GM19025 (cell line): Measurements from ENCODE around the gene DHCR24.

Source experiments
- ATAC-seq: cut with Tn5 transposase; IDR thresholded peaks from one replicate; pipeline ENCODE4 v1.9.1; 2021; ENCODE audit warnings: mild to moderate bottlenecking, low read depth, moderate library complexity; ENCODE audit not compliant: unreplicated experiment

The DHCR24 gene

DNA sequence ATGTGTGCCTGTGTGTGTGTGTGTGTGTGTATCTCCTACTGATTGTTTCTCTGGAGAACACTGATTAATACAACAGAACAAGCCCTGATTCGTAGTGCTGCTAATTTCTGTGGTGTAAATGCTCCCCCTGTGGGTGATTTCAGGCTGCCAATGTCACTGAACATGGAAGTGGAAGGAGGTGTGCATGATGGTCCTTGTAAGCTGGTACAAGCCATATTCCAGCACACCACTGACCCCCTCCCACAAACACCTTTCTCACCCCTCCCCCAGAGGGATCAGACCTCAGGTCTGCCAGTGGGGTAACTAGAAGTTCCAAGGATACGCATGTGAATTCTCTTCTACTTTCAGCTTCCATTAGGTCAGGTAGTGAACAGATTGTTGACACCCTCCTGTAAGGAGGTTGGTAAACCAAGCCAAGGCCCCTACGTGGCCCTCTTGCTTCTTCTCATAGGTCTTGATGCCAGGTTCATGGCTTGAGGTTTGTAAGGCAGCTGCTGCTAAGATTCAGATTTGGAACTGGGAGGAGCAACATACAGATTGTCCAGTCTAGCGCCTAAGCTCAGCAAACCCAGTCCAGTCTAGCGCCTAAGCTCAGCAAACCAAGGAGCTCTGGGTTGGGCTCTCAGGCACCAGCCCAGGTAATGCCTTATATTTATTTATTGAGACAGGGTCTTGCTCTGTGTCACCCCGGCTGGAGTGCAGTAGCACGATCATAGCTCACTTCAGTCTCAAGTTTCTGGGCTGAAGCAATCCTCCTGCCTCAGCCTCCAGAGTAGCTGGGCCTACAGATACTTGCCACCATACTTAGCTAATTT, 38.7 kb downstream of the DHCR24 start:
- ATAC-seq: no peak

DNA sequence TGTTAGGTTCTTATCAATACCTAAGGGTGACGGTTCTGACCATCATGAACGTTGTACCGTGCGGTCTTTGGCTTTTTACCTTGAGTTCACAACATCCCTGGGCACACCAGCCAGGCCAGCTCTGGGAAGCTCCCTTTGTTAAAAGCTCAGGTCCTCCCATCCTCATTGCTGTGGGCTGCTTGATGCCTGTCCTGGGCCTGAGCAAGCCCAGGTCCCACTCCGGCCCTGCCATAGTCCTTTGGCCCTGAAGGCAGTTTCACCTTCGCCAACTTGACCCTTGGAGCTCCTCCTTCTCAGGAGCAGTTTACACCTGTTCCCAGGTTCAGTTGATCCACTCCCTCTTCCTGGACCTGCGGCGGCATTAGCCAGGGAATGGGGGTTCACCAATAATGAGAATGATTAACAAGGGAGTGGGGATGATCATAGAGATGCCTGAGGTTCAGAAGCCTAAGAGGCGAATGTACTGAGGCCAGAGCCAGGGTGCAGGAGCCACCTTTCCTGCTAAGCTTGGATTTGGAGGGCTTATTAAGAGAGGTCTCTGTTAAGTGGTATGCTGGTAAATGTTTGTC, 40.2 kb downstream of the DHCR24 start:
- no peak for ATAC-seq

DNA sequence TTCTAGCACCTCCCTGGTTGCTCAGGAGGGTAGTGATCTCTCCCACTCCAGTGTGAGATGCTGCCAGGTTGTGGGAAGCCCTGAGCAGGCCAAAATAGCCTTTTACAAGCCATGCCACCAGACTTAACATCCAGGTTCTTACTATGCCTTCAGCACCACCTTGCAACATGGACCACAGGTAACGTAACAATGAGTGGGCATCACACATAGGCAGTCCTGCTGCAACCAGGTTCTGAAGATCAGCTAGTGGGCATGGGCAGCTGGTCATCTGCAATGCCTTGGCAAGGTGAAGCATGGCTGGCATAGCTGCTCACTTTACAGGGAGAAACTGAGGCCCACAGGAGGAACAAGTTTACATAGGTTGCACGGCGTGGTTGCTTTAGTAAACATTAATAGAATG, 40.7 kb downstream of the DHCR24 start:
- ATAC-seq: no peak

DNA sequence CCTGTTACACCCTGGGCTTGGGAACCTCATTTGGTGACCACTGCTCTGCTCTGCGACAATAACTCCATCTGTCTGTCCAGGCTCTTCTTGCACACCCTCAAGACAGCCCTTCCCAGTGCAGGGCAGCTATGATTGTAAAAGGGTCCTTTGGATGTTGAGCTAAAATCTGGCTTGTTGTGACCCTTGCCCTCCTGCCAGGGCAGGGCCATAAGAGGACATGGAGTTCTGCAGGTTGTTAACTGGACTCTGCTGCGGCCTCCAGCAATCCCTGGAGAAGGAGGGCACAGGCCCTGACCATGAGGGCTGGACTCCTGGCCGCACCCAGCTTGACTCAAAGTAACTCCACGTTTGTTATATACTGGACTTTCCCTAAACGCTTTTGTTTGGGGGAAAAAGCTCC, 41.2 kb downstream of the DHCR24 start:
- no peak for ATAC-seq

DNA sequence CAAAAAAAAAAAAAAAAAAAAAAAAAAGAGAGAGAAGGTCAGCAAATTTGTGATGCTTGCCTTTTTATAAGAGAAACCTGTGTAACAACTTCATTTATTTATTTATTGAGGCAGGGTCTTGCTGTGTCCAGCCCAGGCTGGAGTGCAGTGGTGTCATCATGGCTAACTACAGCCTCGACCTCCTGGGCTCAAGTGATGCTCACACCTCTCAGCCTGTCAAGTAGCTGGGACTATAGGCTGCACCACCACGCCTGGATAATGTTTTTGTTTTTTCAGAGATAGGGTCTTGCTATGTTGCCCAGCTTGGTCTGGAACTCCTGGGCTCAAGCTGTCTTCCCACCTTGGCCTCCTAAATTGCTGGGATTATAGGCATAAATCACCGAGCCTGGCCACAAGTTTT, 42.4 kb downstream of the DHCR24 start:
- no peak for ATAC-seq

DNA sequence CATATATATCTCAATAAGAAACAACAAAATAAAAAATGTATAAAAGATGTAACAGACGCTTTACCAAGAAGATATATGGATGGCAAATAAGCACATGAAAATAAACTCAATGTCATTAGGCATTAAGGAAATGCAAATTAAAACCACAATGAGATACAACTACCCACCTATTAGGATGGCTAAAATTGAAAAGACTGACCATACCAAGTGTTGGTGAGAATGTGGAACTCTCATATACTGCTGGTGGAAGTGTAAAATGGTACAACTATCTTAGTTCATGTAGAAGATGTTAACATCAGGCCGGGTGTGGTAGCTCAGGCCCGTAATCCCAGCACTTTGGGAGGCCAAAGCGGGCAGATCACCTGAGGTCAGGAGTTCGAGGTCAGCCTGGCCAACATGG, 43.5 kb downstream of the DHCR24 start:
- ATAC-seq: no peak

DNA sequence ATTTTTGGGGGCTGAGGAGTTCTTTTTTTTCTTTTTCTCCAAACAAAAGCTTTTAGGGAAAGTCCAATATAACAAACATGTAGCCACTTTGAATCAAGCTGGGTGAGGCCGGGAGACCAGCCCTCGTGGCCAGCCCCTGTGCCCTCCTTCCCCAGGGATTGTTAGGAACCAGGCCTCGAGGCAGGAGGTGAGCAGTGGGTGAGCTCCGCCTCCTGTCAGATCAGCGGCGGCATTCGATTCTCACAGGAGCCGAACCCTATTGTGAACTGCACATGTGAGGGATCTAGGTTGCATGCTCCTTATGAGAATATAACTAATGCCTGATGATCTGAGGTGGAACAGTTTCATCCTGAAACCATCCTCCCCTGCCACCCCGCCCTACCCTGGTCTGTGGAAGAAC, 44.0 kb downstream of the DHCR24 start:
- no peak for ATAC-seq

DNA sequence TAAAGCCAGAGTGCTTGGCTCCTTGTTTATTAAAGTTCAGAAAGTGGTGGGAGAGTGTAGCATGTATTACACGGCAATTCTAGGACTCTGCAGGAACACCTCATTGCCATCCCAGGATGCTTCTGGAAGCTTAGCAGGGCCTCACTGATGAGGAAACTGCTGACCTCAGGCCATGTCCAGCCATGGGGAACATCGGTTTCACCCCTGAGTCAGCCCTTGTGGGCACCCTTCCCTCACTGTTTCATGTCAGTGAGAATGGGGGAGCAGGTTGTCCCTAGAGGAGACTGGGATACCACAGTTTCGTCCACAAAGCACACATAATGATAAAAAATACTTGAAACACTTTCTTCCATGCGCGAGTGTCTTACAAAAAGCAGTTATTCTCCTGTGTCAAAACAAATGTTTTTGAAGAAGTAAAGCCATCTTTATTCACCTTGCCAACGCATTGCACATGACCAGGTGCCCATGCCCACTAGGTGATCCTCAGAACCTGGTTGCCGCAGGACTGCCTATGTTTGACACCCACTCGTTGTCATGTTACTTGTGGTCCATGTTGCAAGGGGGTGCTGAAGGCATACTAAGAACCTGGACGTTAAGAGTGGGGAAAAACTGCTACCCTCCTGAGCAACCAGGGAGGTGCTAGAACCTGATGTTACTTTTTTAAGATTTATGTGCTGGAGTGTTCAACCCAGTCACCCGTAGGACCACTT, 44.6 kb downstream of the DHCR24 start:
- no peak for ATAC-seq

DNA sequence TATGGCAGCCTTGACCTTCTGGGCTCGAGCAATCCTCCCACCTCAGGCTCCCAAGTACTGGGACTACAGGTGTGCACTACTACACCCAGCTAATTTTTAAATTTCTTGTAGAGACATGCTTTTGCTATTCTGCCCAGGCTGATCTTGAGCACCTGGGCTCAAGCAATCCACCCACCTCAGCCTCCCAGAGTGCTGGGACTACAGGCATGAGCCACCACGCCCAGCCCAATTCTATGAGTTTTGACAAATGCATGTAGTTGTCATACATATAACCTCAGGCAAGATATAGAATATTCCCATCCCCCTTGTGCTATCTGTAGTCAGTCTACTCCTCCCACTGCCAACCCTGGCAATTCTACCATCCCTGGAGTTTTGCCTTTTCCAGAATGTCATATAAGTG, 47.2 kb downstream of the DHCR24 start:
- no peak for ATAC-seq

DNA sequence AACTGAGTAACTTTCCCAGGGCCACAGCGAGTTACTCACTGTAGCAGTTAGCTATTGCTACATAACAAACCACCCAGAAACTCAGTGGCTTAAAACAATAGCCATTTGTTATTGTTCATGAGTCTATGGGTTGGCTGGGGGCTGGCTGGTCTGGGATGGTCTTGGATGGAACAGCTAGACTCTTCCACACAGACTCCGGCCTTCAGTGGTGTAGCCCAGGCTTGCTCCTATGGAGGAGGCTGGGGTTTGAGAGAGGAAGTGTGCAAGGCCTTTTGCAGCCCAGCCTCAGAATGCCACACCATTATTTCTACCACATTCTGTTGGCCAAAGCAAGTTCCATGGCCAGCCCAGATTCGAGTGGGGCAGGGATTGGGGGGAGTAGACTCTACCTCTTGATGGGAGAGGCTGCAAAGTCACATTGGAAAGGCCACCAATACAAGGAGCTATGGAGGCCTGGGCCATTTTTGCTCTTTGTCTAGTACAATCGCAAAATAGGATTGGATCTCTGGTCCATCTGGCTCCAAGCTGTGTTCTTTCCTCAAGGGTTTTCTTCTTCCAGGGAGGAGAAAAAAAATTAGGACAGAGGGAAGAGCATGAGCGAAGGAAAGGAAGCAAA, 48.3 kb downstream of the DHCR24 start:
- no peak for ATAC-seq

DNA sequence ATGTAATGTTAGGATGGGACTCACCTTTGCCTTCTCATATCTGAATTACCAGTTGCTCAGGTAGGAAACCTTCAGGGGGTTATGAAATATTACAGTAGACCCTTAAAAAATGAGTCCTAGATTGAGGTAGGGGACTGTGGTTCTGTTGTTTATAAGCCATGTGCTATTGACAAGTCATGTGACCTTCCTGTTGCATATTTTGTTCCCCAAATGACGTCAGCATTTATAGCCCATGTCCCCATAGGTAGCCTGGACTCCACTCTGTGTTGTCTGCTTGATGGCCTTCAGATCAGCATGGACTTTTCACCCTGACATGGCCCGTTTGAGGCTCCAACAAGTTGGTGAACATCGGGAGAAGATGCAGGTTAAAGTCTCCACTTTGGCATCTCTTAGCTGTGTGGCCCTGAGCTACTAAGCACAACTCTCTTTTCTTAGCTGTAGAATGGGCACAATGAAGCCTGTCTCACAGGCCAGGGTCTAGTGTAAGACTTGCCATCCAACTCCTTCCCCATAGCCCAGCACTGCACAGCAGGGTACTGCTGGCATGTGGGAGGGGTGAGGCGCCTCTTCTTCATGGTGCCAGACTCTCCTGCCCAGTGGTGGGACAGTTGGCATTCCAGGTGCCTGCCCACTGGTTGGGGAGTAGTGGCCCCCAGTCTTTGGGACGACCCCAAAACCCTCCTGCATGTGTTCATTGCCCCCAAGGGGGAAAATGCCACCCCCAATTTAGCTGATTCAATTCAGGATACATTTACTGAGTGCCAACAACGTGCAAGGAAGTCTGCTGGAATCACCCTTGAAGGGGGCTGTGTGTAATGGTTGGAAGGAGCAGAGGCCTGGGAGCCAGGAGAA, 49.8 kb downstream of the DHCR24 start:
- no peak for ATAC-seq

DNA sequence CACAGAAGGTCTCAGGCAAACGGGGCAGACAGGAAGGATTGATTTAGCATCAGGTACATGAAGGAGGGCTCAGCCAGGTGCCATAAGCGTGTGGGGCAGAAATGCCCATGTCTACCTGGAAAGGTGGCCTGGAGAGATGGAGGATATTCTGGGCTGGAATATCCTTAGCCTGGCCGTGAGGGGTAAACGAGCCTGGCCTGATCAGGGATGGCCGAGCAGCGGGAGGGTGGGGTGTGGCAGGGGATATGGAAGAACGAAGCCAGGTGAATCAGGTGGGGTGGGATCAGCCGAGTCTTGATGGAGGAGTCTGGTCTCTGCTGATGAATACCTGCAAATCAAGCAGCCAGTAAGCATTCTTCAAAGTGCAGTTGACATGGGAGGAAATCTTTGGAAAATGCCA, 50.4 kb downstream of the DHCR24 start:
- no peak for ATAC-seq

DNA sequence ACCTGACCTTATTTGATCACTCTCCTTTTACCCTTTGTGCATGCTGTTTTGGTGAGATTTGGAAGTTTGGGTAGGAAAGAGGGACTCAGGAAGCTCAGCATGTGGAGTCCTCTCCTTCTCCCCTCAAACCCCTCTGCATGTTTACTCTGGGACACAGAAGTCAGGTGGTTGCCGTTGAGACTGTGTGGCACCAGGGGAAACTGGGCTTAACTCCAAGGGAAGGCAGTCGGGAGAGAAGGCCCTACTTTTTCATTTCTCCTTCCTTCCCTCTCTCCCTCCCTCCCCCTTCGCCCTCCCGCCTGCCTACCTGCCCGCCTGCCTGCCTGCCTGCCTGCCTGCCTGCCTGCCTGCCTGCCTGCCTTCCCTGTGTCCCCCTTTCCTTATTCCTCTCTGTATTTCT, 51.0 kb downstream of the DHCR24 start:
- no peak for ATAC-seq

DNA sequence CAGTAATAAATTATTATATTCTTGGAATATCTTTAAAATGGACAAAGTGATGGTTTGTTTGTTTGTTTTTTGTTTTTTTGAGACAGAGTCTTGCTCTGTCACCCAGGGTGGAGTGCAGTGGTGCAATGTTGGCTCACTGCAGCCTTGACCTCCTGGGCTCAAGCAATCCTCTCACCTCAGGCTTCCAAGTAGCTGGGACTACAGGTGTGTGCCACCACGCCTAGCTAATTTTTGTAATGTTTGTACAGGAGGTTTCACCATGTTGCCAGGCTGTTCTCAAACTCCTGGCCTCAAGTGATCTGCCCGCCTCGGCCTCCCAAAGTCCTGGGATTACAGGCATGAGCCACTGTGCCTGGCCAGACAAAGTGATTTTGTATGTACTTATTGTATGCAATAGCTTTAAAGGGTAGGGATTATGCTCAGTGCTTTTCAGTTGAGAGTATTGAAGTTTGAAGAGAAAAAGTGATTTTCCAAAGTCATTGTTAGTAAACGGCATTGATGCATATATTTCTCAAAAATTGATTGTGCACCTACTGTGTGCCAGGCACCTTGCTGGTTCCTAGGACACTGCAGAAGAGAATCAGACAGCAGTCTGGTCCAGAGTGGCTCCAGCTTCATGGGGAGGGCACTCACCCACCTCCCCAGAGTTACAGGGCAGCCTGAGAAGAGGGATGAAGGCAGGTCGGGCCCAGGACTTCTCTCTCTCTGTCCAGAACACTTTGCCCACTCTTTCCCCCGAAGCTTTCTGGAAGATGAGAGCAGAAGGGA, 51.7 kb downstream of the DHCR24 start:
- ATAC-seq: no peak

DNA sequence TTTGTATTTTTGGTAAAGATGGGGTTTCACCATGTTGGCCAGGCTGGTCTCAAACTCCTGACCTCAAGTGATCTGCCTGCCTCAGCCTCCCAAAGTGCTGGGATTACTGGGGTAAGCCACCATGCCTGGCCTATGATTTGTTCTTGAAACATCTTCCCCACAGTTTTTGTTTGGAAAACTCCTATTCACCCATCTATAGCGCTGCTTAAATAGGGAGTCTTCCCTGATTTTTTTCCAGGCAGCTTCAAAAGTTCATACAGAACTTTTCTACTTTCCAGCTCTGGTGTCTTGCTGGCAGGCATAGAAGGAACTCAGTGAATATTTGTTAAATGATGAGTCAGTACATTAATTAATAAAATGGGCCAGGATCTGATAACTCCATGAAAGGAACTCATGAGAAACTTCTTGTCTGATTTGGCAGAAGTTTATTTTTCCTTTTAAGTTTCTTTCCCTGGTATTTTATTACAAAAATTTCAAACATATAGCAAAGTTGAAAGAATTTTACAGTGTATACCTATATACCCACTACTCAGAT, 52.9 kb downstream of the DHCR24 start:
- ATAC-seq: no peak

DNA sequence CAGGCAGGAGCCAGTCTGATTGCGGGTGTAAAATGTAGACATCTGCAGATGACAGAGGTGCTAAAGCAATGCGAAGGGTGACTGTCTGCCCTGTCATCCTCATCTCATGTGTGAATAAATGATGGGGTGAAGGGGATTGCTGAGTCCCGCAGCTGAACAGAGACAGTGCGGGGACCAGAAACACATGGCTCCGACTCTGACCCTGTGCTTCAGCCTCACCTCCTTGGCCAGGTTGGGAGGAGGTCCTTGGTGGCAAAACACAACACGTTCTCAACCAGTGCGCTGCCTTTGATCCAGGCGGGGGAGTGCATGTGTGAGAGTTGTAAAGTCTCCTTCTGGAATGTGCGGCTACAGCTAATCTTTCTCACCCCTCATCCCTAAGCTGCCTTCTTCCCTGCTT, 53.9 kb downstream of the DHCR24 start:
- no peak for ATAC-seq

DNA sequence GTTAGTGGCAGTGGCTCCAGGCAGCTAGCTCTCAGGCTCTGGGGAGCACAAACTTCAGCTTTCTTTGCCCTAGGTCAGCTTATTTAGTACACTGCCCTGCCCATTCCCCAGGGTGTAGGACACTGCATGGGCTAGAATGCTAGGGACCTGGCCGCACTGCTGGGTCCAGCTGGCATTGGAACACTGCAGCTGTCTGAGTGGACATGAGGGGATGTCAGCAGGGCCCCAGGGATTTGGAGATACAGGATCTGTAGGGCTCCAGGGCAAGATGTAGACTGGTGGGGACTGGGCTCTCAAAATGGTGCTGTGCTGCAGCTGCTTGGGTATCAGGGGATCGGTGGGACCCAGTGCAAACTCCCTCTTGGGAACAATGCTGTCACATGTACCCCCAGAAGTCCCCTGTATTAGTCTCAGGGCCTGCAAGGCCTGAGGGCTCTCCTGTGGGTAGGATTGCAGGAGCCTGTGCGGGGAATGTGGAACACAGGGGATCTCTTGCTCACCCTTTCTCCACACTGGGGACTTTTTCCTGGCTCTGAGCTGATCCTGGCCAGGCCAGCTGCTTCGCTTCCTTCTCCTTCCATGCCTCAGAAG, 60.7 kb downstream of the DHCR24 start:
- no peak for ATAC-seq

DNA sequence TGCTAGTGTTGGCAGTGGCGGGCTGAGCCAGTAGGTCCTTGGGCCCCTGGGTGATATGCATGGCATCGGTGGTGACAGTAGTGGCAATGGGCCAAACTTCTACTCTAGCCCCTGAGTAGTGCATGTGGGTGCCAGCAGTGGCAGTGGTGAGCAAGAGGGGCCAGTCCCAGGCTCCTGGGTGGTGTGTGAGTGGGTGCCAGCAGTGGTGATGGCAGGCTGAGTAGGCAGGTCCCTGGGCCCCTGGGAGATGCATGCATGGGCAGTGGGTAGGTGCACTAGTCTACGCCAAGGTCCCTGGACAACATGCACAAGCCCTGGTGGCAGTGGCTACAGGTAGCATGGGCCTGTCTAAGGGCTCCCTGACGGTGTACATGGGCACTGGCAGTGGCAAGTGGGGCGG, 61.3 kb downstream of the DHCR24 start:
- no peak for ATAC-seq

DNA sequence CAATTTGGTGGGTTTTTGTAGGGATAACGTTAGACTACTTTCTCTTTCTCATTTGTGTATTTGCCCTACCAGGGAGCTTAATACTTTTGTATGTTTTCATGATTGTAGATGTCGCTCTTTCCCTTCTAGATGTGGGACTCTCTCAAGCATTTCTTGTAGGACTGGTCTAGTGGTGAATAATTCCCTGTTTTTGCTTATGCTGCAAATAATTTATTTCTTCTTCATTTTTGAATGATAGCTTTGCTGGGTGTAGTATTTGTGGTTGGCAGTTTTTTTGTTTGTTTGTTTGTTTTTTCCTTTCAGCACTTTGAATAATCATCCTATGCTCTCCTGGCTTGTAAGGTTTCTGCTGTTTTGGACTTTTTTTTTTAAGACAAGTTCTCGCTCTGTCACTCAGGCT, 63.3 kb downstream of the DHCR24 start:
- no peak for ATAC-seq
